Measurements from ENCODE around the gene GDF7.

DNA sequence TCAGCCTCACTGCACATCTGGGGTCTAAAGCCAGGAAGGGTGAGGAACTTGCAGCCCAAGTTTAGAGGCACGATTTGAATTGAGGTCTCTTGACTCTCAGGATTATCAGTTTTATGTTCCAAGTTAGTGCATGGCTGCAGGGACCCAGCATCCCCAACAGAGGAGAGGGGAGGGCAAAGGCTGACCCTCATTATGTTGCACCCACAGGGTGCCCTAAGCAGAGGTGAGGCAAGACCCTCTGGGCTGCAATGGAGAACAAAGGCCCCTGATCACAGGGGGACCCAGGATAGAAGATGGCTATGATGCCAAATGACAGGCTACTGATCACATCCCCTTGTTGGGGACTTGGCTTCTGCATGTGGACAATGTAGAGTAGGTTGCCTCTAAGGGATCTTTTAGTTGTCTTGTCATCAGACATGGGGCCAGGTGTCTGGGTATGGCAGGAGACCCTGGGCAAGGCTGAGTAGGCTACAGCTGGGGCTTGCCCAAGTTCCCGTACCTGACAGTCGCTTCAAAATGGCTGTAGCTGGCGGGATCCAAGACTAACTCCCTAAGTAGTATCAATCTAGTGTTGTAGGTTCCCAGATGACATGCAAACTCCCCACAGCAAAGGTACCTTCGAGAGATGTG is 4.5 kb upstream of the GDF7 start:
- TF ChIP-seq POLR2AphosphoS5 (IDR thresholded peaks at IDR 0.05; ENCODE audit: low read depth, low read length) (no peak), TAF1 (IDR thresholded peaks at IDR 0.05; ENCODE audit: borderline replicate concordance, low read depth, low read length) (no peak), POLR2A (IDR thresholded peaks at IDR 0.05; ENCODE audit: low read depth, low read length) (no peak)
